Stimulated activated CD8-positive, alpha-beta memory T cell treated with anti-CD3 and anti-CD28 coated beads, Interleukin-2, amount 100 ng/mL, for 48 hours (primary cell): ENCODE data around the gene FHL2.
"Not testable (repeated sequence)": the region's sequence is repeated elsewhere in the genome, so short reads cannot be mapped to it uniquely, and the experiment has no call there.

Source experiments
- DNase-seq, 2 donors: peaks; one replicate each; pipeline ENCODE4 v3.0.0-alpha.2; 2020; ENCODE audit warnings: low read depth in 2 of 2

FHL2 gene

GRCh38 chr2:105398336-105399206 is at the start of gene FHL2:
Gene FHL2 (minus strand): TSS chr2:105399051. CDS start chr2:105386516, 12,535 bp downstream.
- peak; percentile 49 to 51 for DNase-seq

GRCh38 chr2:105447476-105447875 is 48.6 kb upstream of the FHL2 start:
- DNase-seq = no peak

- DNase-seq = no peak
These were observed 47.6 kb upstream of the FHL2 start for GRCh38 chr2:105446501-105446900.

- DNase-seq = no peak
These were observed 47.1 kb upstream of the FHL2 start for GRCh38 chr2:105445976-105446375.

GRCh38 chr2:105445498-105445897 is 46.6 kb upstream of the FHL2 start:
- no peak for DNase-seq

- no peak for DNase-seq
These were observed 45.1 kb upstream of the FHL2 start for GRCh38 chr2:105443617-105444598.

- no peak for DNase-seq
These were observed 43.9 kb upstream of the FHL2 start for GRCh38 chr2:105442721-105443120.

- DNase-seq = no peak
These were observed 43.2 kb upstream of the FHL2 start for GRCh38 chr2:105442056-105442455.

- DNase-seq = no peak
These were observed 40.3 kb upstream of the FHL2 start for GRCh38 chr2:105439141-105439540.

- no peak for DNase-seq
These were observed 39.5 kb upstream of the FHL2 start for GRCh38 chr2:105438104-105438929.

GRCh38 chr2:105437708-105438103 is 38.9 kb upstream of the FHL2 start:
- no peak for DNase-seq

GRCh38 chr2:105432749-105433148 is 33.9 kb upstream of the FHL2 start:
- no peak for DNase-seq

GRCh38 chr2:105432044-105432399 is 33.2 kb upstream of the FHL2 start:
- DNase-seq = no peak

GRCh38 chr2:105431367-105432043 is 32.7 kb upstream of the FHL2 start:
- DNase-seq = no peak

GRCh38 chr2:105428387-105429018 is 29.7 kb upstream of the FHL2 start:
- no peak for DNase-seq

- no peak for DNase-seq
These were observed 28.6 kb upstream of the FHL2 start for GRCh38 chr2:105427485-105427884.

- no peak for DNase-seq
These were observed 27.9 kb upstream of the FHL2 start for GRCh38 chr2:105426626-105427292.

- no peak for DNase-seq
These were observed 27.2 kb upstream of the FHL2 start for GRCh38 chr2:105425936-105426625.

- DNase-seq = not testable (repeated sequence)
These were observed 26.0 kb upstream of the FHL2 start for GRCh38 chr2:105424836-105425235.
